CD4-positive, alpha-beta T cell treated with Interleukin-6 at 100 ng/mL for 8 hours (primary cell): ENCODE data around the gene PAX2.
A peak's percentile ranks its signal among the peaks of the same experiment; 100 is the strongest.

Experiments used
- DNase-seq: peaks from one replicate; pipeline ENCODE4 v3.0.0-alpha.2; 2020; ENCODE audit warnings: mixed read lengths, low spot score

Gene PAX2

DNA sequence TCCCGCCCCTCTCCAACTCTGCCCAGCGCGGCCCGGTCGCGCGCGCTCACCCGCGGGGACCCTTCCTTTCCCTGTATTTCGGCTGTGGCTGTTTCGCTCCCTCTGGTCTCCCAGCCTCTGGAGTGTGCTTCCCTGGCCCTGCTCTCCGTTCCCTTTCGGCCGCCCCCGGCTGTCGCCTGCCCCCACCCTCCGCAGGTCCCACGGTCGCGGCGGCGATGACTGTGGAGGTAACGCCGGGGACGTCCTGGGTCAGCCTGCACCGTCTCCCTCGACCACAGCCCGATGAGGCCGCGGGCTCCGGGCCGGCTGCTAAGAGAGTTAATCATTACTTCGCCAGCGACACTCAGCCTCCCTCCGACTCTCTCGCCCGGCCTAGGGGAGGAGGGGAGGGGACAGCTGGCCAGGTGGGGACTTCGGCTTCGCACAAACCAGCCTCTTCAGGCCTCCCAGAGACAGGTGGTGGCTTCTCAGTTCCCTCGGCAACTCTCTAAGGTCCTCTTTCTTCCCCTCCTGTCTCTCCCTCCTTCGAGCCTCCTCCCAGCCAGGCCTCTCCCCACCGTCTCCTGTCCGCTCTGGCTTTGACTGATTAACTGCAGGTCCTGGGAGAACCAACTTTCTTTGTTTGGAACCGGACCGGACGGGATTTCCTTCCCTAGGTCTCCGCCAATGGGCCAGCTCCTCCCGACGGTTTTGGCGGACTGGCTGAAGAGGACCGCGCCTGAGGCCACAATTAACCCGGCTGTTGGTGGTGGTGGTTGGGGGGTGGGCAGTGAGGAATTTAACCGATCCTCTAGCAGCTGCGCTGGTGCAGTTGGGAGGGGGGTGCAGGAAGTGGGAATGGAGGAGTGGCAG, 5.6 kb upstream of the PAX2 start:
- DNase-seq = no peak

DNA sequence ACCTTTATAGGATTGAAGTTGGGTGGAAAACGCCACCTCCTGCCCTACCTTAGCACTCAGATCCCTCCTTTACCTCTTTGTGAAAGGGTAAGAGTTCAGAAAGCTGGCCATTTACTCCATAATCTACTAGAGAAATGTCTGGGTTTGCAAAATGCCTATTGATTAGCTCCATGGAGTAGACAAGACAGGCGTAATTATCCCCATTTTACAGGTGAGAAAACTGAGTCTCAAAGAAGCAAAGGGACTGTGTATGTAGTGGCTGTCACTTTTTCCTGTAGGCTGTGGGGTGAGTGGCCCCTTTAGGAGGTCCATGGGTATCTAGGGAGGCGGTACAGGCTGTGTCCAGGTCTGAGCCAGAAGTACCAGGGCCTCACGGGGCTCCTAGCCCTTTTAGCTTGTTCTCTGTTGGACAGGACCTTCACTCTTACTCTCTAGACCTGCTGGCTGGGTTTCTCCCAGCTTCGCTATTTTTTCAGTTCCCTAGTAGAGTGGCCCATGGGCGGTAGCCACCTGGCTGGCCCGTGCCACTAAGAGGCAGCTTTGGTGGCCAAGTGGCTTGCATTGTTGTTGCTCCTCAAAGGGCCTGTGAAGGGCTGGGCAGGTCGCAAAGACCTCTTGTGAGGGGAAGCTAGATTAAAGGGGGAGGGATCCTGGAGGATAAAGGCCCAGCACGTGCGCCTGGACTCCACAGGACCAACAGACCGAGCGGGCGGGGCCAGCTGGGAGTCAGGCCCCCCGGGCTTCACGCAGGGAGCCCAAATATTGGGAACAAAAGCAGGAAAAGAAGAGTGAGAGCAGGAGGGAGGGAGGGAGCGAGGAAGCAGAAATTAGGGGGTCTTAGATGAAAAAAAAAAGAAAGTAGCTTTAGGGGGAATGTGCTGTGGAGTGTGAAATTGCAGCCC, 4.7 kb upstream of the PAX2 start:
- DNase-seq = no peak

DNA sequence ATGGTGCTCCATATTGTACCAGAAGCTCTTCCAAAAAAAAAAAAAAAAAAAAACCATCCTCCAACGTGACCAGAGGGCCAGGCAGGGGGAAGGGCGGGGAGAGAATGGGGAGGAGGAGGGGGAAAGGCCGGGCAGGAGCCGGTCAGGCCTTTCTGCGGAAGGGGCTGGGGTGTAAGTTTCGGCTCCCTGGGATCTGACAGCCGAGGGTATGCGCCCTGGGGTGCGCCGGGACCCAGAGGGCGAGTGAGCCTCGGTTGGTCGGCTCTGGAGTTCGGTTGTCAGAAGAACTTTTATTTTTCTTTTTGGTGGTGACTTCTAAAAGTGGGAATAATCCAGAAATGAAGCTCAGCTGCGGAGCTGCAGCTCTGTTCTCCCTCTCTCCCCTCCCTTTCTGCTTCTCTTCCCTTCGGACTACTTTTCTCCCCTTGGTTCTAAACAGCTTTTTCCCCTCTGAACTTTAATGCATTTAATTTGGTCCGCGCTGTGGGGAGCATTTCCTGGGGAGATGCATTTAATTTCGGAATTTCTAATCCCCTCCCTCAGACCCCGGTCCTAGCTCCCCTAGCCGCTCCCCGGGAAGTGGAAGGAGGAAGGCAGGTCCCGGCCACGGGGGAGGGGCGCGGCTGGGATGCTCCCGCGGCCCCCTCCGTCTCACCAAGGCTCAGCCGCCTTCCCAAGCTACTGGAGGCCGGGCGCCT, 3.9 kb upstream of the PAX2 start:
- DNase-seq = no peak

DNA sequence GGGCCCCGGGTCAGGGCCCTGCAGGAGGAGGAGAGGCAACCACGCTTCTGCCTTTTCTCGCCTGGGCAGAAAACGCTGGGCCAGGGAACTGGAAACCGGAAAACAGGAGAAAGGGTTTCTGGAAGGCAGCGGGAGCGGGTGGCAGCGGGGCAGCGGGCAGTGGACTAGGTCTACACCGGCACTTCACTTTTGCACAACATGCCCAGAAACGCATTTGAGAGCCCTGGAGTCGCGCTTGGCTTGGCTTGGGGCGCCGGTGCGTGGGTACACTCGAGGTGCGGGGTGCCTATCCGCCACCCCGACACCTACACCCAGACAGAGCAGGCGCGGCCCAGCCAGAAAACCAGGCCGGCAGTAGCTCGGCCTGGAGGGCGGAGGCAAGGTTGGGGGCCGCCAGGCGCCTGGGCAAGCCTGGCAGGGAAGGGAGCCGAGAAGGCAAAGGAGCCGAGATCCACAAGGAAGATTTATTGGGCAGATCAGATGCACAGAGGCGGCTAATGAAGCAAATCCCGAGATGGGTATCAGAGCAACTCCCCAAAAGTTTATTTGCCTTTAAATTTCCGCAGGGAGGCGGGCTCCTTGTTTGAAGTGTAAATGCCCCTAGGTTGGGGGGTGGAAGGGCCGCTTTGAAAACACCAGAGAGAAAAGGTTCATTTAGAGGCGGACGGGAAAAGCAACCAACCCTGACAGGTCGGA, 3.2 kb upstream of the PAX2 start:
- DNase-seq = no peak

DNA sequence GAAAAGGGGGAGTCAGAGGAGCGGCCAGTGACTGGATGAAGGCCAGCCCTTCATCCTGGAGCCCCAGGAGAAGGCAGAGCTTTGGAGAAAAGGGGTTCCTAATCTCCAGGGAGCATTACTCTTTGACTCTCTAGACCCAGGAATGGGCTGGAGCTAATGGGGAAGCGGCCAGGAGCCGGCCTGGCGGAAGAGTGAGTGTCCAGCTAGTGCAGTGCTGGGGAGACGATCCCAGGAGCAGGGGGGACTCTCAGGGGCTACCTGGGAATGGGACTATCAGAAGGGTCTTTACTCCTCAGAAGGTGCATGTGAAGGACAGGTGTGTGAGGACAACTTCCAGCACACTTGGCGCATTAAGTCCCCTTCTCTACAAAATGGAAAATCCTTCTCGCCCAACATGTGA, 2.4 kb upstream of the PAX2 start:
- DNase-seq = no peak

DNA sequence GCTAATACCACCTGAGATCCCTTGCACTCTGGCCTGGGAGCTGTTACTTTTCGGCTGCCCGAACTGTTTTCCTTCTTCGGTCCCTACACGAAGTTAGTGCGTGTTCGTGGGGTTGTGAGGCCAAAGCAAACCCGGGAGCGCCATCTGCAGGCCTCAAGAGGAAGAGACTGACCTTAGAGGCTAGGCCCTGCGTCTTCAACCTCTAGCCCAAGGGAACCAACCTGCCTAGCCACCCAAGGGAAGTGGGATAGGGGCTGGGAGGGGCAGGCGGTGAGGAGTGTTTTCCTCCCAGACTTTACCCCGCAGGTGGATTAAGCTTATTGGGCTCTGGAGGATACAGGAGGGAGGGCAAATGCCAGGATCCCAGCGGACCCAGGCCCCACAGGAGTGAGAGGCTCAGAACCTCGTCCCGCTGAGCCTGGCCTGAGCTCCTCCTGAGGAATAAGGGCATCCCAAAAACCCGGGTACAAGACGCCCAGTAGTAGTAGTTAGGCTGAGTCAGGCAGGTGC, 1.7 kb upstream of the PAX2 start:
- peak; percentile 36 for DNase-seq

DNA sequence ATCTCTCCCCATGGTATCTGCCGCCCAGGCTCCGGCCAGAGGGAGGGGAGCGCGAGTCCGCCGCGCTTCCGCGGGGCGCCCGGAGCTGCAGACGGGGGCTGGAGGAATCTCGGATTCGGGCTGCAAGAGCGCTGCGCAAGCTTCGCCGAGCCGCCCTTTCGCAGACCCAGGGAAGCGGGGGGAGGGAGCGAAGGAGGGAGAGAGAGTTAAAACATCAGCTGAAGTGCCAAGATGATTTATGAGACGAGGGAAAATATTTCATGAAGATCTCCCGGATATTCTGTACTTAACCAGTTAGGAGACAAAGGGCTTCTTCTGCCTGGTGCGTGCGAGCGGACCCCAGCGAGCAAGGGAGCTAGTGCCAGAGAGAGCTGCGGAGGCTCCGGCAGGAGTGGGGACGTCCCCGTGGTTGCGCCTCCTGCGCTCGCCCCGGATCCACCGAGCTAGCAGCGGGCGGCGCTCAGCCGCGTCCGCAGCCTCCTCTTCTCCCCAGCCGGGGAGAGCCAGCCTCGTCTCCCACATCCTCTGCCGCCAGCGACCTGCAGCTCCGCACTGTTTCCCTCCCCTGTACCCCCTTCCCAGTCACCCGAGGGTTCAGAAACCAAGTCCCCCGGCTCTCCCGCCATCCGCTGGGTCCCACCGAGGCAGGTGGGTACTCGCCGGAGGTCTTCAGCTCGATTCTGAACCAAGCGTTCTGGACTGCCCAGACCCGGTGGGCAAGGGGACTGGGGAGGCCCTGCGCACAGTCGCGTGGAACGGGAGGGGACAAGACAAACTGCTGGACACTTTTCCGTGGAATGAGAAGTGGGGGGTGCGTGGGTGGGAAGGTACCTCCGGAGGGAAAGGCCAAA, 1.0 kb upstream of the PAX2 start:
- no peak for DNase-seq

DNA sequence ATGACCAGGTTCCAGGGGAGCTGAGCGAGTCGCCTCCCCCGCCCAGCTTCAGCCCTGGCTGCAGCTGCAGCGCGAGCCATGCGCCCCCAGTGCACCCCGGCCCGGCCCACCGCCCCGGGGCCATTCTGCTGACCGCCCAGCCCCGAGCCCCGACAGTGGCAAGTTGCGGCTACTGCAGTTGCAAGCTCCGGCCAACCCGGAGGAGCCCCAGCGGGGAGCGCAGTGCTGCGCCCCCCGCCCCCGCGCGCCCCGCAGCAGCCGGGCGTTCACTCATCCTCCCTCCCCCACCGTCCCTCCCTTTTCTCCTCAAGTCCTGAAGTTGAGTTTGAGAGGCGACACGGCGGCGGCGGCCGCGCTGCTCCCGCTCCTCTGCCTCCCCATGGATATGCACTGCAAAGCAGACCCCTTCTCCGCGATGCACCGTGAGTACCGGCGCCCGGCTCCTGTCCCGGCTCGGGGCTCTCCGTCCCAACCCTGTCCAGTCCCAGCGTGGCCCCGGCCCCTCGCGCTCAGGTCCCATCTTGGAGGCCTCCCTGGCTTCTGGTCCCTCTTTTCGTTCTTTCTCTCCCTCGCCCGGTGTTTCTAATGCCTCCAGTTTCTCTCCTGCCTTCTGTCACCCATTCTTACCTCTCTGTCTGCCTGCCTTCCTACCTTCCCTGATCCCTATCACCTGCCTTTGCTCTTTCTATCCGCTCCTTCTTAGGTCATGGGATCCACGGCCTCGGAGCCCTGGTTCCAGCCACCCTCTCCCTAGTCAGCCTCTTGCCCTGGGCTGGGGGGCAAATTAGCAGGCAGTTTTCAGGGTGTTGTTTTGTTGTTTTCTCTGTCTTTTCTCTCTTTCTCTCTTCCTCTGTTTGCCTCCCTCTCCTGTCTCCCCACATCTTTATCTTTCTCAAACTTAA, 751 bp downstream of the PAX2 start:
- no peak for DNase-seq

DNA sequence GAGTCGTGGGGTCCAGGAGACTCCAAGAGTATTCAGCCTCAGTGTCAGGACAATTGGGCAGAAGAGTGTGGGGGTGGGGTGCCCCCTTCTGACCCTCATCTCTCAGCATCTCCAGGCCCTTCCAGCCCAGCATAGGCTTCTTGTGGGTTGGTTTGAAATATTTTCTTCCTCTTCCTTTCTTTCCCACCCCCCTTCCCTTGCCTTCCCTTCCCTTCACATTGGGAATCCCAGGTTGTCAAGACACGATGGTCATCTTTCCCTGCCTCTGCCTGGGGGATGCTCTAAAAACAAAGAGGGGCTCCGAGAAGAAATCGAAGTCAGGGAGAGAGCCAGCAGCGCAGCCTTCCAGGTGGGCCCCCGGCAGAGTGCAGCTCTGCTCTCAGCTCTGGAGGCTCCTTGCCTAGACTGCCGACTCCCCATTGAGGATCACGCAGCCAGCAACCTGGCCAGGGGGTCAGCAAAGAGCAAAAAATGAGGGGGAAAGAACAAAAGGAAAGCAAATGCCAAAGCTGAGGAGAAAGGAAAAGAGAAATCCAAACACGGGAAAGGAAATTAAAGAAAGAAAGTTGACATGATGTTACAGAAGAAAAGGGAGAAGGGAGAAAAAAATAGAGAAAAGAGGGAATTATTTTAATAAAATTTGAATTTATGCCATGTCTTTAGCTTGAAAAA, 1.5 kb downstream of the PAX2 start:
- DNase-seq = no peak

DNA sequence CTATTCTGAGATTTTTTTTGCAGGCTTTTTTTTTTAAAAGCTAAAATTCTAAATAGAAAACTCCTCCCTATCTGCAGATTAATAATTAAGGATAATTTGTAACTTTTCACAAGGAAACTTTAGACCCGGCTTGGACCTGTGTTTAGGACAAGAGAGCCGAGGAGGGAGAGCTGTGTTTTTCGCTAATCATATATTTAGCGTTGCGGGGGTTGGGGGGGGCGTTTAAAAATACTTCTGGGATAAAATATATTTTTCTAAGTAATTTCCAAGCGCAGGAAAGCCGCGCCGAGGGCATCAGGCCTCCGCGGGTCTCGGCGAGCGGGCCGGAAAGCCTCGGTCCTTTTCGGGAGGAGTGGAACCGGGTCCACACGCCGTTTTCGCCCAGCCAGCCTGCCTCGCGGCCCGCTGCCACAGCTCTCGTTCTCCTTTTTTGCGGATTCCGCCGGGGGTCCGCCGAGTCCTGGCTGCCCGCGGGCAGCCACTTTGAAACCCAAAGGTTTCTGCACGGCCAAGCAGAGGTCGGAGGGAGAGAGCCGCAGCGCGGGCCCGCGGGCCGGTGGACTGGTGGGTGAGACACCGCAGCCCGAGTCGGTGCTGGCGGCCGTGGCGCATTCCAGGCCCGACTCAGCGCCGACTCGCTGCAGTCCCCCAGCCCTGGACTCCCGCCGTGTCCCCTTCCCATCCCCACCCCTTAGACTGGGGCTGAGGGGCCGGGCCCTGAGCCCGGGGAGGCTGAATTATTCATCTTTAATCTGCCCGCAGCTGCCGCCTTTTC, 2.3 kb downstream of the PAX2 start:
- DNase-seq = no peak

DNA sequence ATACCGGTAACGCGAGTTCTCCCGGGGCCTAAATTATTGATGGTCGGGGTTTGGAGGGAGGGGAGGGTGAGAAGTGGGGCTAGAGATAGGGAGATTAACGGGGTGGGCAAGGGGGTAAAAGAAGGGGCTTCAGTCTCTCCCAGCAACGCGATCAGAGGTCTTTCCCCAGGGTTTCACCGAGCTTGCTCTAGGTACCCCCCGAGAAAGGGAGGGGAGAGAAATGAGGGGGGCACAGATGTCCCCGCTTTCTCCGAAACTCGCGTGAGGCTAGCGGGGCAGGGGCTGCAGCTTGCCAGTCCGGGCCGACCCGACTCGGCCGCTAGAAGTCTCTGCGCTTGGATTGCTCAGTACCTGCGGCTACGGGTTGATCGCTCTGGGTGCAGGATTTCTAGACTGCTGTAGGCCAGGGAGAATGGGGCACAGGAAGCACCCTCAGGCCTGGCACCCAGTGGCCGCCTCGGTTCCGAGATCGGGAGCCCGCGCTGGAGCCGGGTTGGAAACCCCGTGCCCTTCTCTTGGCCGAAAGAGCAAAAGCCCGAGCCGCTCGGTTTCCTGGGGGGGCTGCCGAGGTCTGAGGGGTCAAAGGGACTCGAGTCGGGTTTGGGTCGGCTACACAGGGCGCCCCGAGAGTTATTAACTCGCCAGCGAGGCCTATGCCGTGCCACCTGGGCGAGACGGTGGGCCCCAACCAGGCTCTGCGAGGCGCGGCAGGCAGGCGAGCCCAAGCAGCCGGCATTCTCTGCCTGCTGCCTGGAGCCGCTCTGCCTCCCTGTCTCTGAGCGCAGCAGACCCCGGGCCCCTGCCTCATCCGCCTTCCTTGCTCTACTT, 3.1 kb downstream of the PAX2 start:
- DNase-seq = no peak

DNA sequence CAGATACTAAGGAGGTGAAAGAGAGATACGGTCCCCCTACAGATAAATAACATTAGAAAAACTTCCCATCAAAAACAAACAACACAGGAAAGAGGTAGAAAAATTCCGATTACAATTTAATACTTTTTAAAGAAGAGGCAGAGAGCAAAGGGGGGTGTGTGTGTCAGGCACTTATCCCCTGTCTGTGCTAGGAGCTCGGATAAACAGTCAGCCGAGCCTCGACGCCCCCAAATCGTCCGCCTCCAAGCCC, 3.6 kb downstream of the PAX2 start:
- DNase-seq = no peak

DNA sequence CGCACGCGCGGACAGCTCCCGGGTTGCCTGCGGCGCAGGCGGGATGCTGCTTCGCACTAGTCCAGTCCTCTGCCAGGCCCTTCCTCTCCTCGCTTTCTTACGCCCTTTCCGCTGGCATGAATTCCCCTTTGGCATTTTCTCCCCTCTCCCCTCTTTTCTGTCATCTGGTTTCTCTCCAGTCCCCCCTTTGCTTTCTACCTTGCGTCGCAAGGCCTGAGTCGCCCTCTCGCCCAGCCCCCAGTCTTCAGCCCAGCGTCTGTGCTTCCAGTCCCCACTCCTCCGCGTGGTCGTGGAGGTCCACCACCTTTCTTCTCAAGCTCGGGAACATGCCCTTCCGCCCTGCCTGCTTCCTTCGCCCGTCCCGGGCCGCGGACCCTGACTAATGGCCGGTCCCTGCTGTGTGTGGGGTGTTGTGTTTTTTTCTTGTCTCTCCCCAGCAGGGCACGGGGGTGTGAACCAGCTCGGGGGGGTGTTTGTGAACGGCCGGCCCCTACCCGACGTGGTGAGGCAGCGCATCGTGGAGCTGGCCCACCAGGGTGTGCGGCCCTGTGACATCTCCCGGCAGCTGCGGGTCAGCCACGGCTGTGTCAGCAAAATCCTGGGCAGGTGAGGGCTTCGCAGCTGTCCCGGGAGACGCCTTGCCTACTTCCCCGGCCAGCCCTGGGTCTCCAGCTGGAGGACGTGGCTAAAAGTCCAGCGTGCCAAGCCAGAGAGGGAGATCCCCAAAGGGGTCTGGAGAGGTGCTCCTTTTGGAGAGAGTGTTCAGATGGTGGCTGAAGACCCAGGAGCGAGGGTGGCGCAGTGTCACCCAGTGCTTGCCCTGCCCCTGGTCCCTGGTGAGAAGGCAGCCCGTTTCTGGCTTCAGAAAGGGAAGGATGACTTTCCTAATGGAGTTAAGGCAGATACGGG, 4.2 kb downstream of the PAX2 start:
- DNase-seq = no peak

DNA sequence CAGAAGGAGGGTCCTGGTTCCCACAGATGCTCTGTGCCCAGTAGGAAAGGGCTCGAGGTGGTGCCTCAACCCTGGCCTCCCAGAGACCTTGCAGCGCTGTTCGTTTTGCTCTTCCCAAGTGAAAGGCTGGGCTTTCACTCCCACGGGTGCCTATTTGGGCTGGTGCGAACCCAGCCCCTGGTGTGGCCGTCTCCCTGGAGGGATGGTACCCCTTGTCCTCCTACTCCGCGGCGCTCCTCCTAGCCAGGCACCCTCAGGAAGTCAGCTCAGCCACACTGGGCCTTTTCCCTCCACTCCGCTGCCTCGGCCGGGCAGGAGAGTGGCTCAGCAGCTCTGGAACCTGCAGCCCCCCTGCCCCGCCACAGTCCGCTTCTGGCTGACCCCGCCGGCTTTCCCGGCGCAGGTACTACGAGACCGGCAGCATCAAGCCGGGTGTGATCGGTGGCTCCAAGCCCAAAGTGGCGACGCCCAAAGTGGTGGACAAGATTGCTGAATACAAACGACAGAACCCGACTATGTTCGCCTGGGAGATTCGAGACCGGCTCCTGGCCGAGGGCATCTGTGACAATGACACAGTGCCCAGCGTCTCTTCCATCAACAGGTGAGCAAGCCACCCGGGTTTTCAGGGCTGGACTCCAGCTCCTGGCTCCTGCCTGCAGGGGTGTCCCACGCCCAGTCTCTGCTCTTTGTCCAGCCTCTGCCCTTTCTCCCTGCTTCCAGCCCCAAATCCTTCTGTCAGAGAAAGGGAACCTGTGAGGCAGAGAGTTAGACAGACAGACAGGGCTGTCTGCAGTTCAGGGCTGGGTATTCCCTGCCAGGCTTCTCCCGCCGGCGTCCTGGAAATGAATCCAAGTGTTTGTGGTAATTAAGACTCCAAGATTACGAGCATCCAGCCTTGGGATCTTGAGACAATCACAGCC, 5.2 kb downstream of the PAX2 start:
- DNase-seq = no peak

DNA sequence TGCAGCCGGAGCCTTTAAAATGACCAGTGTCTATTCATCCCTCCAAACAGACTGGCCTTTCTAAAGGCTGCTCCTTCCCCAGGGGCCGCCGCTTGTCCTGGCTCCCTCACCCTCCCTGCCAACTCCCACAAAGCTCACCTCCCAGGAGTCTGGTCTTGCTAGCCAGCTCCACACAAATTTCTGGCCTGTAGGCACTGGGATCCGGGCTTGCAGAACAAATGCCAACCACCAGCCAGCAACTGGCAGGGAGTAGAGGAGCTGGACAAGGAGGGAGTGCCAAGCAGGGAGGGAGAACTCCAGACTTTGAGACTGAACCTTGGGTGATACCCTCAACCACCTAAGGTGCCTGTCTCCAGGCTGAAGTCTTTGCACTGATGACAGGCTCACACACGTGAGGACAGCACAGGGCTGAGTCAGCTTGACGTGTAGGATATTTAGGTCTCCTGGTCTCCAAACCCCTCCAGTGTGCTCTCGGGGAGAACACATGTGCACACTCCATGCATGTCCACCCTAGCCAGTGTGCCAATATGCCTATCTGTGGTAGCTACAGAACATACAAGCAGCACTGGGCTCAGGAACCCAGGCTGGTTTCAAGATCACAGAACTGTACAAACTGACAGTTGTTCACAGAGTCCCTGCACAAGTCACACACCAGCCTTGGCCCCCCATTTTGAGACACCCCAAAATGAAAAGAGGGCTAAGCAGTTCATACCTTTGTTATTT, 6.0 kb downstream of the PAX2 start:
- no peak for DNase-seq
